ENCODE data around the gene ADRA2B. TPM values are rescaled to one million over a fixed set of nuclear protein-coding genes. Genes with fewer than 3 reads are reported as not detected.
"Not testable (repeated sequence)": the region's sequence is repeated elsewhere in the genome, so short reads cannot be mapped to it uniquely, and the experiment has no call there.

ADRA2B gene
- total RNA-seq, 1 donor from 2014 or later, result 0.32 TPM

- H3K4me1 ChIP-seq, result no peaks in the 10 kb centered on the region
- H3K9me3 ChIP-seq, result no peaks in the 10 kb centered on the region
- intact Hi-C loops (cut with DNase I), result no loop called here
- no peaks in the 10 kb centered on the region for H3K36me3 ChIP-seq
- TF ChIP-seq CTCF (IDR thresholded peaks at IDR 0.05), result no peak
- no peak overlapping the region for H3K27ac ChIP-seq
- peaks cover 6% of the 10 kb centered on the region for H3K27me3 ChIP-seq (ENCODE audit: low read depth)
- DNase-seq, result peak; percentile 32
- no peak for ATAC-seq
- H3K4me3 ChIP-seq, result no peak overlapping the region
These were observed 30.6 kb downstream of the ADRA2B start for GRCh38 chr2:96085541-96086355.

GRCh38 chr2:96084858-96085518 is 31.4 kb downstream of the ADRA2B start:
- H3K9me3 ChIP-seq; H3K4me1 ChIP-seq; DNase-seq; H3K4me3 ChIP-seq; intact Hi-C loops (cut with DNase I); H3K36me3 ChIP-seq; ATAC-seq; H3K27ac ChIP-seq; H3K27me3 ChIP-seq (ENCODE audit: low read depth): not testable (repeated sequence)

- ATAC-seq (no peak), DNase-seq (peak; percentile 29)
- TF ChIP-seq CTCF (IDR thresholded peaks at IDR 0.05), result no peak
- no peaks in the 10 kb centered on the region for H3K36me3 ChIP-seq
- peaks cover 6% of the 10 kb centered on the region for H3K27me3 ChIP-seq (ENCODE audit: low read depth)
- intact Hi-C loops (cut with DNase I), result no loop called here
- H3K27ac ChIP-seq, result no peak overlapping the region
- no peaks in the 10 kb centered on the region for H3K4me1 ChIP-seq
- H3K4me3 ChIP-seq, result no peak overlapping the region
- H3K9me3 ChIP-seq, result no peaks in the 10 kb centered on the region
These were observed 32.1 kb downstream of the ADRA2B start for GRCh38 chr2:96083989-96084857.

- TF ChIP-seq CTCF (IDR thresholded peaks at IDR 0.05), result no peak
- no peaks in the 10 kb centered on the region for H3K9me3 ChIP-seq
- ATAC-seq, result peak; percentile 28 to 30
- peak; percentile 38 for DNase-seq
- H3K27me3 ChIP-seq (ENCODE audit: low read depth), result no peaks in the 10 kb centered on the region
- intact Hi-C loops (cut with DNase I), result no loop called here
- no peaks in the 10 kb centered on the region for H3K36me3 ChIP-seq
- H3K27ac ChIP-seq, result no peak overlapping the region
- no peaks in the 10 kb centered on the region for H3K4me1 ChIP-seq
- H3K4me3 ChIP-seq, result no peak overlapping the region
These were observed 33.1 kb downstream of the ADRA2B start for GRCh38 chr2:96083064-96083939.

GRCh38 chr2:96082211-96083063 is 33.9 kb downstream of the ADRA2B start:
- H3K27ac ChIP-seq, result no peak overlapping the region
- ATAC-seq (peak in 1 of 2 donors; percentile 60), DNase-seq (peak; percentile 29)
- H3K9me3 ChIP-seq, result no peaks in the 10 kb centered on the region
- no peaks in the 10 kb centered on the region for H3K4me1 ChIP-seq
- no peak overlapping the region for H3K4me3 ChIP-seq
- no peaks in the 10 kb centered on the region for H3K27me3 ChIP-seq (ENCODE audit: low read depth)
- intact Hi-C loops (cut with DNase I), result no loop called here
- no peak for TF ChIP-seq CTCF (IDR thresholded peaks at IDR 0.05)
- no peaks in the 10 kb centered on the region for H3K36me3 ChIP-seq

Measured in lower lobe of right lung (tissue), 2 donors.